Mammary epithelial cell (primary cell): ENCODE measurements around the gene ATP2B2.

Experiments used
- EZH2 ChIP-seq: IDR thresholded peaks from 2 replicates; pipeline ENCODE4 v1.6.1; 2012; ENCODE audit warnings: low read length, inconsistent platforms, borderline replicate concordance
- TF ChIP-seq, protein P1 (sequence below), 2 donors: IDR thresholded peaks in 1 of 2; conservative IDR thresholded peaks in 1 of 2; 2 replicates each; pipeline ENCODE4 v1.5.1; 2011 to 2012; ENCODE audit warnings: inconsistent platforms in 2 of 2, low read length in 2 of 2, mild to moderate bottlenecking in 2 of 2, control low read depth in 1 of 2, low read depth in 1 of 2; ENCODE audit not compliant: insufficient read depth in 1 of 2; ENCODE audit errors: extremely low read depth in 1 of 2

DNA sequence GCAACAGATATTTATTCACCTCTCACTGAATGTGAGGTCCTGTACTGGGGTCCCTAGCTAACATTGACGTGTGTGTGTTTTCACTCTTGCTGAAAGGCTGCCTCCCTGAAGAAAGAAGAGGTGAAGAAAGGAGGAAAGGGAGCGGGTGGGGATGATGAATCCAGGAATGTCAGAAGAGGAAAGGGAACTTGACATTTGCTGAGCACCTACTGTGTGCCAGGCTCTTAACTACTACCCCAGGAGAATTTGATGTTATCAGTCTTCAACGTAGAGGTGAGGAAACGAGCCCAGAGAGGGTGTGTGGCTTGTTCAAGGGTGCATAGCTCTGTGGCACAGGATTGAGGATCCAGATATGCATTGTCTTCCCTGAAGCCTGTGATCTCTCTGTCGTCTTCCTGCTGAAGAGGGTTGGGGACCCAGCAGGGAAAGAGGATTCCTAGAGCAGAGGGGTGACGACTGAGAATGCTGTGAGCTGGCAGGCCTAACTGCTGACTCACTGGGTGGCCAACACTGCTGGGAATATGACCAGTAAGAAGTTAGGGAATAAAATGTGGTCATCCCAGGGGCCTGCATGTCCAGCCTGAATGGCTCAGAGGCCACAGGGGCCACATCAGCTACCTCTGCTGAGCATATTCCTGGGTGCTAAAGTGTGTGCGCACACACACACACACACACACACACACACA lies 6.6 kb upstream of the ATP2B2 start:
- TF ChIP-seq, protein P1, sequence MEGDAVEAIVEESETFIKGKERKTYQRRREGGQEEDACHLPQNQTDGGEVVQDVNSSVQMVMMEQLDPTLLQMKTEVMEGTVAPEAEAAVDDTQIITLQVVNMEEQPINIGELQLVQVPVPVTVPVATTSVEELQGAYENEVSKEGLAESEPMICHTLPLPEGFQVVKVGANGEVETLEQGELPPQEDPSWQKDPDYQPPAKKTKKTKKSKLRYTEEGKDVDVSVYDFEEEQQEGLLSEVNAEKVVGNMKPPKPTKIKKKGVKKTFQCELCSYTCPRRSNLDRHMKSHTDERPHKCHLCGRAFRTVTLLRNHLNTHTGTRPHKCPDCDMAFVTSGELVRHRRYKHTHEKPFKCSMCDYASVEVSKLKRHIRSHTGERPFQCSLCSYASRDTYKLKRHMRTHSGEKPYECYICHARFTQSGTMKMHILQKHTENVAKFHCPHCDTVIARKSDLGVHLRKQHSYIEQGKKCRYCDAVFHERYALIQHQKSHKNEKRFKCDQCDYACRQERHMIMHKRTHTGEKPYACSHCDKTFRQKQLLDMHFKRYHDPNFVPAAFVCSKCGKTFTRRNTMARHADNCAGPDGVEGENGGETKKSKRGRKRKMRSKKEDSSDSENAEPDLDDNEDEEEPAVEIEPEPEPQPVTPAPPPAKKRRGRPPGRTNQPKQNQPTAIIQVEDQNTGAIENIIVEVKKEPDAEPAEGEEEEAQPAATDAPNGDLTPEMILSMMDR (conservative IDR thresholded peaks at IDR 0.05 in 1 of 2, IDR thresholded peaks at IDR 0.05 in 1 of 2; ENCODE audit: extremely low read depth in 1 of 2, insufficient read depth in 1 of 2, low read depth in 1 of 2, low read length in 2 of 2): no peak
- no peak for TF ChIP-seq EZH2
